ENCODE data around the gene SLC6A1.

DNA sequence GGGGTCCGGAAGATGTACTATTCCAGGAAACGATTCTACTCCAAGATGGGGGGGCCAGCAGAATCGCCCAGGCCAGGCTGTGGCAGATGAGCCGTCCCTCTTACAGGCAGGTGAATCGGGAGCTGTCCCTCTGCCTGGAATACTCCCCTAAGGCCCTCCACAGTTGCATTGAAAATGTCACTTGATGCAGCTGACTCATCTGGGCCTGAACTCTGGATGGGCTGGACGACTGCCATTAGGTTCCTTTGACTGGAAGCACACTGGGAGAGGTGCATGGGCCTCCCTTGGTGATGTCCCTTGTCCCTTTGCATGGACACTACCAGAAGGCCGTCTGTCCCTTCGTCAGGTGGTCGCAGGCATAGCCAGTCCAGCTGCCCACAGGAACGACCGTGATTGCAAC, 92.1 kb downstream of the SLC6A1 start:
- TF ChIP-seq, protein P1, sequence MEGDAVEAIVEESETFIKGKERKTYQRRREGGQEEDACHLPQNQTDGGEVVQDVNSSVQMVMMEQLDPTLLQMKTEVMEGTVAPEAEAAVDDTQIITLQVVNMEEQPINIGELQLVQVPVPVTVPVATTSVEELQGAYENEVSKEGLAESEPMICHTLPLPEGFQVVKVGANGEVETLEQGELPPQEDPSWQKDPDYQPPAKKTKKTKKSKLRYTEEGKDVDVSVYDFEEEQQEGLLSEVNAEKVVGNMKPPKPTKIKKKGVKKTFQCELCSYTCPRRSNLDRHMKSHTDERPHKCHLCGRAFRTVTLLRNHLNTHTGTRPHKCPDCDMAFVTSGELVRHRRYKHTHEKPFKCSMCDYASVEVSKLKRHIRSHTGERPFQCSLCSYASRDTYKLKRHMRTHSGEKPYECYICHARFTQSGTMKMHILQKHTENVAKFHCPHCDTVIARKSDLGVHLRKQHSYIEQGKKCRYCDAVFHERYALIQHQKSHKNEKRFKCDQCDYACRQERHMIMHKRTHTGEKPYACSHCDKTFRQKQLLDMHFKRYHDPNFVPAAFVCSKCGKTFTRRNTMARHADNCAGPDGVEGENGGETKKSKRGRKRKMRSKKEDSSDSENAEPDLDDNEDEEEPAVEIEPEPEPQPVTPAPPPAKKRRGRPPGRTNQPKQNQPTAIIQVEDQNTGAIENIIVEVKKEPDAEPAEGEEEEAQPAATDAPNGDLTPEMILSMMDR (IDR thresholded peaks at IDR 0.05; ENCODE audit: low read depth, low read length, missing input control), result no peak
- TF ChIP-seq YY1 (IDR thresholded peaks at IDR 0.05) (no peak), REST (IDR thresholded peaks at IDR 0.05) (no peak), RAD21 (IDR thresholded peaks at IDR 0.05) (no peak), MAX (IDR thresholded peaks at IDR 0.05) (no peak), FOXA1 (IDR thresholded peaks at IDR 0.05) (no peak), TAF1 (conservative IDR thresholded peaks at IDR 0.05) (no peak), JUND (IDR thresholded peaks at IDR 0.05) (no peak), GABPA (IDR thresholded peaks at IDR 0.05 in 1 of 2, conservative IDR thresholded peaks at IDR 0.05 in 1 of 2) (no peak), EGR1 (IDR thresholded peaks at IDR 0.05; ENCODE audit: low read depth in 2 of 2) (no peak), HNF4A (conservative IDR thresholded peaks at IDR 0.05) (no peak), SP1 (IDR thresholded peaks at IDR 0.05) (no peak)

Measured in liver (tissue), 3 donors.